IgD-negative memory B cell (primary cell): ENCODE results near the gene DEPDC5. TPM values are rescaled to one million over a fixed set of nuclear protein-coding genes. Genes with fewer than 3 reads are reported as not detected.

Experiments
- H3K27ac Mint-ChIP-seq, 3 donors: one replicate each; pipeline ENCODE4 v1.8.0; 2020 to 2022; ENCODE audit warnings: mild to moderate bottlenecking in 3 of 3, mixed read lengths in 3 of 3, moderate library complexity in 1 of 3
- H3K27me3 Mint-ChIP-seq: one replicate; pipeline ENCODE4 v1.8.0; 2021; ENCODE audit warnings: mixed read lengths
- H3K36me3 Mint-ChIP-seq: one replicate; pipeline ENCODE4 v1.8.0; 2020; ENCODE audit warnings: mild to moderate bottlenecking, mixed read lengths
- H3K4me1 Mint-ChIP-seq, 3 donors: one replicate each; pipeline ENCODE4 v1.8.0; 2020 to 2022; ENCODE audit warnings: mixed read lengths in 3 of 3, mild to moderate bottlenecking in 1 of 3
- H3K4me3 Mint-ChIP-seq, 4 donors: one replicate each; pipeline ENCODE4 v1.8.0; 2020 to 2022; ENCODE audit warnings: mild to moderate bottlenecking in 4 of 4, mixed read lengths in 4 of 4, moderate library complexity in 3 of 4
- H3K9me3 Mint-ChIP-seq, 3 donors: one replicate each; pipeline ENCODE4 v1.8.0; 2020 to 2021; ENCODE audit warnings: mixed read lengths in 3 of 3, mild to moderate bottlenecking in 1 of 3
- polyA plus RNA-seq: library from polyadenylated mRNA; unstranded; fragments of 300-500 nt; fragmentation: Illumina TruSeq; gene quantifications from one replicate; pipeline ENCODE4 v1.2.3, GENCODE V29; 2021

The DEPDC5 gene
- polyA plus RNA-seq, 1 donor from 2014 or later, result 30.7 TPM

DNA sequence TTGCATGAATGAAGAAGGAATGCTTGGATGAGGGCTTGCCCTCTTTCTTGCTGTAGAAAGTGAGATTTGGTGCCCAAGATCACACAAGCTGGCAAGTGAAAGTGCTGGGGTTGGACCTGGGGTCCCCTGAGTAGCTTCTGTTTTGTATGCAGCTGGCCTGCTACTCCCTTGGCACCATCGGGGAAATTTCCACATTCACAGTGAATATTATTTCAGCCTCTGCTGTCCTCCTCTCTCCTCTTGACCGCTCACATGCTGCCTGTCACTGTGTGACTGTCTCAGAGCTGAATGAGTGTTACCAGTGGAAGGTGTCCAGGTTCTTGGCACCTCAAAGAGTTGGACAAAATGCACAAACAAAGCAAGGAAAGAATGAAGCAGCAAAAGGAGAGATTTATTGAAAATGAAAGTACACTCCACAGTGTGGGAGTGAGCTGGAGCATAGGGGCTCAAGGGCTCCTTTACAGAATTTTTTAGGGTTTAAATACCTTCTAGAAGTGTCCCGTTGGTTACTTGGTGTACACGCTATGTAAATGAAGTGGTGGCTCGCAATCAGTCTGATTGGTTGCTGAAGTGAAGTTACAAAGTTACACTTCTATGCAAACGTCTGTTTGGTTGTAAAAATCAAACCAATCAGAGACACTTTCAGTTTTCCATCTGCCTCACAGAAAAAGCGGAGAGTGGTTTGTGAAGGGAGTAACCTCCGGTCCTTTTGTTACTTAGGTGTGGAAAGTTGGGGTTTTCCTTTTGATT, 87.4 kb downstream of the DEPDC5 start:
- Mint-ChIP-seq H3K4me3 (peak overlapping the region in 2 of 4 donors; percentile 23 to 72), H3K4me1 (peaks cover 2 to 22% (median 21%) of the 10 kb centered on the region in 3 donors), H3K27ac (peak overlapping the region; percentile 36 to 93 (median 65)), H3K9me3 (no peaks in the 10 kb centered on the region), H3K36me3 (peaks cover 10% of the 10 kb centered on the region), H3K27me3 (no peaks in the 10 kb centered on the region)

DNA sequence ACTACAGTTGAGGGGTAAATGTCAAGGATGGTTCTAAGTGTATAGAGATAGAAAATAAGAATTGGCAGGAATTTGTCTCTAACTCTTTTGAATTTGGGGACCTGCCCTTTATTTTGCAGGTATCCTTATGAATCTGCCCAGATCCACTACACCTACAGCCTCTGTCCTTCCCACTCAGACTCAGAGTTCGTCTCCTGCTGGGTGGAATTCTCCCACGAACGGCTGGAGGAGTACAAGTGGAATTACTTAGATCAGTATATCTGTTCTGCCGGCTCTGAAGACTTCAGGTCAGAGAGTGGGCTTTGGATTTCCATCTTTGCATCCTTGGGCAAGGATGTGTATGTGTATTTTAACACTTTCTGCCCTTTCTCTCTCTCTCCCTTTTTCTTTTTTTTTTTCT, 89.7 kb downstream of the DEPDC5 start:
- no peaks in the 10 kb centered on the region for H3K9me3 Mint-ChIP-seq
- H3K36me3 Mint-ChIP-seq, result peaks cover 10% of the 10 kb centered on the region
- H3K4me3 Mint-ChIP-seq, result no peak overlapping the region
- no peak overlapping the region for H3K27ac Mint-ChIP-seq
- no peaks in the 10 kb centered on the region for H3K27me3 Mint-ChIP-seq
- H3K4me1 Mint-ChIP-seq, result peaks cover 7 to 29% (median 23%) of the 10 kb centered on the region in 3 donors

DNA sequence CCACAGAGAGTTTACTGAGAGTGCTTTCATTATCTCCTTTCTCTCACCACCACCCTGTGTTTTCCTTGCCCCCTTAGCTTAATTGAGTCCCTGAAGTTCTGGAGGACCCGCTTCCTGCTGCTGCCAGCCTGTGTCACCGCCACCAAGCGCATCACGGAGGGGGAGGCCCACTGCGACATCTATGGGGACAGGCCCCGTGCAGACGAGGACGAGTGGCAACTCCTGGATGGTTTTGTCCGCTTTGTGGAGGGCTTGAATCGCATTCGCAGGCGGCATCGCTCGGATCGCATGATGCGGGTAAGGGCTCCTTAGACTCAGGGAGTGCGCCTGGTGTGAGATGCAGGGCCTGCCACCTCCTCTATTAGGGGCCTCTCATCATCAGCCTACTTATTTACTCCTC, 91.1 kb downstream of the DEPDC5 start:
- H3K9me3 Mint-ChIP-seq, result no peaks in the 10 kb centered on the region
- H3K27me3 Mint-ChIP-seq, result no peaks in the 10 kb centered on the region
- peaks cover 7 to 29% (median 26%) of the 10 kb centered on the region in 3 donors for H3K4me1 Mint-ChIP-seq
- peaks cover 9% of the 10 kb centered on the region for H3K36me3 Mint-ChIP-seq
- H3K27ac Mint-ChIP-seq, result no peak overlapping the region
- no peak overlapping the region for H3K4me3 Mint-ChIP-seq

DNA sequence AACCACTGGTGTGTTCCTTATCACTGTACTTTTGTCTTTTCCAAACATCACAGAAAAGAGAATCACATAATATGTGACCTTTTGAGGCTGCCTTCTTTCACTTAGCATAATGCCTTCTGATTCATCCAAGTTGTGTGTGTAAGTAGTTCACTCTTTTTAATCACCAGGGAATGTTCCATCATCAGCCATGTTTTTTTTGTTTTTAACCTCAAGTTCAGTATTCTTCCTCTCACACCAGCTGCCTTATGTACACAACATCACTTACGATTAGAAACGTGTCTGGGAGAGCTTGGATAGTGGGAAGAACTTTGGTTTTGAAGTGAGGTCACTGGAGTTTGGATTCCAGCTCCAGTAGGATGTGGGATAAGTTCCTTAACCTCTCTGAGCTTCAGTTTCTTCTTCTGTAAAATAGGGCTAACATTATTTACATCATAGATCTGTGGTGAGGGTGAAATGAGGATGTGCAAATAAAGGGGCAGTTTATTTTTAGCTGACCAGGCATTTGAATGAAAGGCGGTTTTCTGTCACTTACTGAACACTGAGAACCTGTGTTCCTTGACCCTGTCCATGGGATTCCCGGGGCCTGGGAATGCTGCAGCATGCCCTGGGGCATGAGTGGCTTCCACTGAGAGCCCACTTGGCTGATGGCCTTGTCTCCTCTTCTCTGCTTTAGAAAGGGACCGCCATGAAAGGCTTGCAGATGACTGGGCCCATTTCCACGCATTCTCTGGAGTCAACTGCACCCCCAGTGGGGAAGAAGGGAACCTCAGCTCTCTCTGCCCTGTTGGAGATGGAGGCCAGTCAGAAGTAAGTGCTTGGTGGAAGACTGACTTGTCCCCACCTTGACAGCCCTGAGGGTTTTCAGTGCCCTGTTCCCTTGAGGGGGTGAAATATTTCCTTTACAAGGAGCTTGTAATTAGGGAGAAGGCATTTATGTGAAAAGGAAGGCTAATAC, 92.6 kb downstream of the DEPDC5 start:
- Mint-ChIP-seq H3K27ac (no peak overlapping the region), H3K4me1 (peaks cover 9 to 19% (median 18%) of the 10 kb centered on the region in 3 donors), H3K4me3 (no peak overlapping the region), H3K27me3 (no peaks in the 10 kb centered on the region), H3K36me3 (peaks cover 9% of the 10 kb centered on the region), H3K9me3 (no peaks in the 10 kb centered on the region)

DNA sequence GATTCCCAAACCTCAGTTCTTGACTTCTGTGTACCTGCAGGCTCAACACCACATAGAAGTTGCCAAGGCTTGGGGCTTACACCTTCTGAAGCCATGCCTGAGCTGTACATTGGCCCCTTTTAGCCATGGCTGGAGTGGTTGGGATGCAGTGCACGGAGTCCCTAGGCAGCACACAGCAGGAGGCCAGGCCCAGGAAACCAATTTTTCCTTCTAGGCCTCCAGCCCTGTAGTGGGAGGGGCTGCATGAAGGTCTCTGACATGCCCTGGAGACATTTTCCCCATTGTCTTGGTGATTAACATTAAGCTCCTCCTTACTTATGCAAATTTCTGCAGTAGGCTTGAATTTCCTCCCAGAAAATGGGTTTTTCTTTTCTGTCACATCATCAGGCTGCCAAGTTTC, 94.6 kb downstream of the DEPDC5 start:
- Mint-ChIP-seq H3K4me3 (no peak overlapping the region), H3K4me1 (peaks cover 8 to 11% (median 10%) of the 10 kb centered on the region in 3 donors), H3K27ac (no peak overlapping the region), H3K36me3 (peaks cover 7% of the 10 kb centered on the region), H3K9me3 (no peaks in the 10 kb centered on the region), H3K27me3 (no peaks in the 10 kb centered on the region)

DNA sequence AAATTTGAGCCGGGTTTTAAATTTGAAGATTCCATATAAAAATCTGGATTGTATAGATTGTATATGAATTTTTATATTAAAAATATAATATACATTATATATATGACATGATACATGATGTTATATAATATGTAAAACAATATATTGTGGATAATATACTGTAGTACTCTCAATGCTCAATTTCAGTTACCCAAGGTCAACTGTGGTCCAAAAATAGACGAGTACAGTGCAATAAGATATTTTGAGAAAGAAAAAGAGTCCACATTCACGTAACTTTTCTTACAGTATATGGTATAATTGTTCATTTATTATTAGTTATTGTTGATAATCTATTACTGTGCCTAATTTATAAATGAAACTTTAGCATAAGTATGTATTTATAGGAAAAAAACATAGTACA, 96.3 kb downstream of the DEPDC5 start:
- Mint-ChIP-seq H3K4me1 (peaks cover 8 to 11% (median 10%) of the 10 kb centered on the region in 3 donors), H3K36me3 (peaks cover 7% of the 10 kb centered on the region), H3K4me3 (no peak overlapping the region), H3K9me3 (no peaks in the 10 kb centered on the region), H3K27ac (no peak overlapping the region), H3K27me3 (no peaks in the 10 kb centered on the region)

DNA sequence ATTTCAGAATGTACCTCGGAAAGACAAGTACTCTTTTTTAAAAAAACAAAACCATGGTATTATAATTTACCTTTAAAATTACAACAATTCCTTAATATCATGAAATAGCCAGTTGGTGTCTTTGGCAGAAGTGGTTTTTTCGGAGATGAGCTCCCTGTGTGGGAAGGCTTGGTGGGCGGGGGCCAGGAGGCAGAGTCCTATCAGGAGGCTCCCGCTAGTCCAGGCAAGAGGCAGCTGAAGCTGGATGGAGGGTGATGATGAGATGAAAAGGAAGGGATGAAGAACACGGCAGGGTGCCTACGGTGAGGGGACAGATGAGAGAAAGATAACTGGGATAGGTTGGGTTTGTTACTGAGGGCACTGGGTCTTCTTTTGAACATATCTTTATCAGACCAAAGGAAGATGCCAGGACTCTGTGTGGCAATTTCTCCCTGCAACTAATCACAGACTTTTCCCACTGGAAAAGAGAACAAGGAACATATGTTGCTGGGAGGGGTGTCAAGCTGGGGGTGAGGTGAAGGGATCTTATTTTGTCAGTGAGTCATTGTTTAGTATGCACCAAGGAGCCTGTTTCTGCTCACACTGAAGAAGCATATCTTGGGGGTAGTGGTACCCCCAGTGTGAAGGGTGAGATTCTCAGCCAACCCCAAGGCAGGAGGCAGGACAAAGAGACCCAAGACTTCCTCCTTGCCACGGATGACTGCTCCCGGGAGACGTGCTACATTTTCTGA, 99.0 kb downstream of the DEPDC5 start:
- H3K4me3 Mint-ChIP-seq, result no peak overlapping the region
- peaks cover 4% of the 10 kb centered on the region for H3K36me3 Mint-ChIP-seq
- no peaks in the 10 kb centered on the region for H3K27me3 Mint-ChIP-seq
- H3K4me1 Mint-ChIP-seq, result peaks cover 0 to 3% (median 2%) of the 10 kb centered on the region in 3 donors
- H3K27ac Mint-ChIP-seq, result no peak overlapping the region
- no peaks in the 10 kb centered on the region for H3K9me3 Mint-ChIP-seq

DNA sequence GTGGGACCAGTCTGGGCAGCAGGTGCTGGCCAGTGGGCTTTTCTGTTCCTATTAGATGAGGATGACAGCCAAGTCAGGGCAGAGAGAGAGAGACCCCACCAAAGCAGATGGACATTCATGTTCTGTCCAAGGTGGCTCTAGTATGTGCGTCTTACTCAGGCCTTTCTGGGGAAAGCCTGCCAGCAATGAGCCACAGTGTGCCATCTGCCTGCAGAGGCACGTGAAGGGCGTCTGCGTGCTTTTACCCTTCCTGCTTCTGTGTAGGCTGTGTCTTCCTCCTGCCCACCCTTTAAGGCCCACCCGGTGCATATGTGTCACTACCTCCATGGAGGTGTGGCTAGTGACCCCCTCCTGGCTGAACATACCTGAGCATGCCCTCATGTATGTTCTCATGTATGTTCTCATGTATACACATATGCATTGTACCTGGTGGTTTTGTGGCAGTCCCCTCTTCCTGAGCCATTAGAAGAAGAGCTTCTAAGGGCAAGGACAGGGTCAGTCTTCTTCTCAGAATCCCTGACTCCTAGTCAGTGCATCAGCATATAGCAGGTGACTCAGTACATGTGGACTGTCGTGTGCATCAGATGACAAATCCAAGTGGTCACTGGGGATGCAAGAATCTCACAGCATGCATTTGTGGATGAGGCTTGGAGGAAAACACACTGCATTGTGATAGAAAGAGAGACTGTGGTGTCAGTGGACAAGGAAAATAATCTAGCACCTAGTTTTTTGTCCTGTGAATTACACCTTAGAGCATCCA, 100.1 kb downstream of the DEPDC5 start:
- Mint-ChIP-seq H3K27ac (peak overlapping the region in 1 of 3 donors; percentile 7), H3K36me3 (peaks cover 2% of the 10 kb centered on the region), H3K9me3 (no peaks in the 10 kb centered on the region)

DNA sequence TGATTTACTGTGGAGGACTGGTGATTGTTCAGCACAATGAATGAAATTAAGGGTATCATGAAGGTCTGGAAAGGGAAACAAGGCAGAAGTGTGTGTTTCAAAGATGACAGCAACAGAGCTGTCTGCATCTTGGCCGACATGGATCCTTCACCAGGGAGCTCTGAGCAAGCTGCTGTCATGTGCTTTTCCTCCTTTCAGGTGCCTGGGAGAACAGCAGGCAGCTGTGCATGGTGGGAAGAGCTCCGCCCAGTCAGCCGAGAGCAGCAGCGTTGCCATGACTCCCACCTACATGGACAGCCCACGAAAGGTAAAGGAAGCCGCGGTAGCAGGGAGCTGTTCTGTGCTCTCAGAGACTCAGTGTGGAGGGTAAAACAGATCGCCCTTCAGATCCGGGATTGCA, 103.4 kb downstream of the DEPDC5 start:
- no peak overlapping the region for H3K27ac Mint-ChIP-seq
- H3K4me1 Mint-ChIP-seq, result no peaks in the 10 kb centered on the region
- no peaks in the 10 kb centered on the region for H3K9me3 Mint-ChIP-seq
- no peaks in the 10 kb centered on the region for H3K27me3 Mint-ChIP-seq
- H3K4me3 Mint-ChIP-seq, result peak overlapping the region in 1 of 4 donors; percentile 17
- no peaks in the 10 kb centered on the region for H3K36me3 Mint-ChIP-seq

More for the DNA sequence above, 100.1 kb downstream of the DEPDC5 start:
- Mint-ChIP-seq H3K4me3 (no peak overlapping the region), H3K4me1 (peaks cover 0 to 3% (median 0%) of the 10 kb centered on the region in 3 donors), H3K27me3 (no peaks in the 10 kb centered on the region)

DNA sequence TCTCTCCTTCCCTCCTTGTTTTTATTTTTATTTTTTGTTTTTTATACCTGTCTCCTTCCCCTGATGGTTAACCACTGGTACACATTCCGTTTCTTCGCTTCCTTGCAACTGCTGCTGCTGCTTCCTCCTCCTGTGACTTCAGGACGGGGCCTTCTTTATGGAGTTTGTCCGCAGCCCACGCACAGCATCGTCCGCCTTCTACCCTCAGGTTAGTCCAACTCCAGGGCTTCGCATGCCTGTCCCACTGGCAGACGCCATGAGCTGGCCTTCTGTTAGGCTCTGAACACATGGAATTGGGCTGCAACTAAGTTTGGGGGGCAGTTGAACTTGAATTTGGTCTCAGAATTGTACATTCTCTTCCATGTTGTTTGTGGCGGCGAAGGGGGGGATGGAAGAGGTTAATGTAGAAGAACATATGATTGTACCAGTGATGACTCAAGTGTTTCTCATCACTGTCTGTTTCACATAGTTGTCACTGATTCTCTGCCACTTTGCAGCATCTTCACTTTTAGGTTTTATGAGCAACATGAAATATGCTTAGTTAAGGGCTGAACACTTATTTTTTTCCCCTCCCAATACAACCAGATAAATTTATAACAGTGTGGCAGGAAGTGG, 107.5 kb downstream of the DEPDC5 start:
- Mint-ChIP-seq H3K9me3 (no peaks in the 10 kb centered on the region), H3K4me3 (no peak overlapping the region), H3K27ac (peak overlapping the region in 1 of 3 donors; percentile 80), H3K36me3 (peaks cover 2% of the 10 kb centered on the region), H3K27me3 (no peaks in the 10 kb centered on the region), H3K4me1 (peaks cover 0 to 1% (median 0%) of the 10 kb centered on the region in 3 donors)

DNA sequence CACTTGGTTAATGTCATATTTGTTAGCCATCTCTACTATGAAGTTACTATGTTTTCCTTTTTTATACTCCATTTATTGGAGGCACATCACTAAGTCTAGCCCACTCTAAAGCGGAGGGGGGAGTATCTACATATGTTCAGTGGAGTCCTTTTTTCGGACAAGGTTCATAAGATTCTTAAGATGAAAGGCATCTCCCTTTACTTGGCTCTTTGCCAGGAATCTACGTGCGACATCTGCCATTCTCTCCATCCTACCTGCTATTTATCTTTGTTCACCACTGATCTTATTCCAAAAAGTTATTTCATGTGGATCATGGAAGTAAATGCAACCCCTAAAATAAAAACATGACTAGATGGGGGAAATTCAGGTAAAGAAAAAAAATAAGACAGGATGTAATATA, 113.1 kb downstream of the DEPDC5 start:
- H3K27ac Mint-ChIP-seq, result no peak overlapping the region
- H3K27me3 Mint-ChIP-seq, result no peaks in the 10 kb centered on the region
- no peaks in the 10 kb centered on the region for H3K9me3 Mint-ChIP-seq
- H3K36me3 Mint-ChIP-seq, result peaks cover 2% of the 10 kb centered on the region
- peaks cover 9 to 11% (median 10%) of the 10 kb centered on the region in 3 donors for H3K4me1 Mint-ChIP-seq
- H3K4me3 Mint-ChIP-seq, result no peak overlapping the region

DNA sequence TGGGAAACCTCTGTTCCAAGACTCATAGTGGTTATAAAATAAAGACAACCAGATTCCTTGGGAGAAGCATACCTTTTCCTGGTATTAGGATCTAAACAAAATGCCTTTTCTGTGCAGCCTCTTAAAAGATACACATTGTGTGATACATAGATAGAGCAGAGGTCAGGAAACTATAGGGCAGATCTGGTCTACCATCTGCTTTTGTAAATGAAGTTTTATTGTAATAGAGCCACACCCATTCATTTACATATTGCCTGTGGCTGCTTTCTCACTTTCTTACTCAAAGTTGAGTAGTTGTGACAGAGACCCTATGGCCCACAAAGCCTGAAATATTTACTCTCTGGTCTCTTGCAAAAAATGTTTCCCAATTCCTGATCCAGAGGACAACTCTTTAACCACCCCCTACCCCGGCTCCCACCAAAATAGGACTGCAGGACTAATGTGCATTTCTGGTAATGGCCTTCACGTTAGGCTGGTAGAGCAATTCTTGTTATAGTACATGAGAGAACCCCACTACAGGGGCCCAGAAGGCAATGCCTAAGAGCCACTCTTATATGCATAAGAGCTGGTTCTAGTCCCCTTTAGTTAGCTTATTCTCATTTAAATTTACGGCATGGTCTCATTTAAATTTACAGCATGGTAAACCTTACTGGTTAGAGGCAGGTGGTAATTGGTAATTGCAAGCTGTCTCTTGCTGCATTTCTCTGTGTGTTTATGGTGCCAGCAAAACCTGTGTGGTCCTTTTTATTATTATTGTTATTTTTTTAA, 113.8 kb downstream of the DEPDC5 start:
- Mint-ChIP-seq H3K36me3 (peaks cover 3% of the 10 kb centered on the region), H3K9me3 (no peaks in the 10 kb centered on the region), H3K27ac (no peak overlapping the region), H3K4me1 (peaks cover 9 to 11% (median 10%) of the 10 kb centered on the region in 3 donors), H3K27me3 (no peaks in the 10 kb centered on the region), H3K4me3 (no peak overlapping the region)

DNA sequence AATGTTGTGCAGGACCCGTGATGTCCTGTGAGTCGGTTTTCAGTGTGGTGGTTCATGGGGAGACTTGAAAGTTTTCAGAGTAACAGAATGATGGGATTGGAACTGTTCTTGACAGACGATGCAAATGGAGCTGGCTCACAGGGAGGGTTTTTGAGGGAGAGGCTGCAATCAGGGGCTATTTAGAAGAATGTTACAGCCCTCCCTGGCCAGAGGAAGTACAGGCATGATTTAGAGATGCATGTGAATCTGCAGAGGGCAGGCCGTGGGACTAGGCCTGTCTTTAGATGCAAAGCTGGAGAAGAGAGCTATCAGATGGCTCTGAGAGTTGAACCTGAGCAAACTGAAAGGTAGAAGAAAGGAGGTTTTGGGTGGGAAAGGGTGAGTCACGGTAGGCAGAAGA, 115.9 kb downstream of the DEPDC5 start:
- H3K9me3 Mint-ChIP-seq, result no peaks in the 10 kb centered on the region
- H3K4me1 Mint-ChIP-seq, result peaks cover 9 to 11% (median 10%) of the 10 kb centered on the region in 3 donors
- no peaks in the 10 kb centered on the region for H3K27me3 Mint-ChIP-seq
- peaks cover 3% of the 10 kb centered on the region for H3K36me3 Mint-ChIP-seq
- H3K4me3 Mint-ChIP-seq, result no peak overlapping the region
- peak overlapping the region in 1 of 3 donors; percentile 80 for H3K27ac Mint-ChIP-seq
